Activated naive CD4-positive, alpha-beta T cell treated with anti-CD3 and anti-CD28 coated beads, Interleukin-2, amount 50 U/mL, for 24 hours (primary cell): Measurements from ENCODE around the gene XAB2.
A peak's percentile ranks its signal among the peaks of the same experiment; 100 is the strongest.

Source experiments
- H3K27ac Mint-ChIP-seq: one replicate; pipeline ENCODE4 v1.8.0; 2021; ENCODE audit warnings: mild to moderate bottlenecking, mixed read lengths
- H3K27me3 Mint-ChIP-seq: one replicate; pipeline ENCODE4 v1.8.0; 2021; ENCODE audit warnings: mixed read lengths
- H3K36me3 Mint-ChIP-seq: one replicate; pipeline ENCODE4 v1.8.0; 2021; ENCODE audit warnings: mixed read lengths
- H3K4me1 Mint-ChIP-seq: one replicate; pipeline ENCODE4 v1.8.0; 2021; ENCODE audit warnings: mixed read lengths
- H3K4me3 Mint-ChIP-seq: one replicate; pipeline ENCODE4 v1.8.0; 2021; ENCODE audit warnings: mild to moderate bottlenecking, mixed read lengths
- H3K9me3 Mint-ChIP-seq: one replicate; pipeline ENCODE4 v1.8.0; 2021; ENCODE audit warnings: mixed read lengths

The XAB2 gene

GRCh38 chr19:7641290-7642276 is 12.2 kb upstream of the XAB2 start:
- no peak overlapping the region for H3K27ac Mint-ChIP-seq
- no peak overlapping the region for H3K4me3 Mint-ChIP-seq
- no peaks in the 10 kb centered on the region for H3K27me3 Mint-ChIP-seq
- peaks cover 31% of the 10 kb centered on the region for H3K4me1 Mint-ChIP-seq
- H3K9me3 Mint-ChIP-seq: no peaks in the 10 kb centered on the region
- H3K36me3 Mint-ChIP-seq: peaks cover 2% of the 10 kb centered on the region

- Mint-ChIP-seq H3K27me3 (no peaks in the 10 kb centered on the region), H3K27ac (no peak overlapping the region), H3K9me3 (no peaks in the 10 kb centered on the region), H3K36me3 (peaks cover 1% of the 10 kb centered on the region), H3K4me3 (no peak overlapping the region), H3K4me1 (peaks cover 33% of the 10 kb centered on the region)
Measured at GRCh38 chr19:7640803-7641202, 11.5 kb upstream of the XAB2 start.

GRCh38 chr19:7639863-7640348 is 10.6 kb upstream of the XAB2 start:
- no peaks in the 10 kb centered on the region for H3K36me3 Mint-ChIP-seq
- H3K4me3 Mint-ChIP-seq: peak overlapping the region; percentile 0
- no peaks in the 10 kb centered on the region for H3K9me3 Mint-ChIP-seq
- no peak overlapping the region for H3K27ac Mint-ChIP-seq
- peaks cover 36% of the 10 kb centered on the region for H3K4me1 Mint-ChIP-seq
- H3K27me3 Mint-ChIP-seq: no peaks in the 10 kb centered on the region

GRCh38 chr19:7638802-7639465 is 9.6 kb upstream of the XAB2 start:
- H3K27me3 Mint-ChIP-seq: no peaks in the 10 kb centered on the region
- H3K9me3 Mint-ChIP-seq: no peaks in the 10 kb centered on the region
- no peak overlapping the region for H3K4me3 Mint-ChIP-seq
- H3K4me1 Mint-ChIP-seq: peaks cover 36% of the 10 kb centered on the region
- H3K27ac Mint-ChIP-seq: no peak overlapping the region
- no peaks in the 10 kb centered on the region for H3K36me3 Mint-ChIP-seq

DNA sequence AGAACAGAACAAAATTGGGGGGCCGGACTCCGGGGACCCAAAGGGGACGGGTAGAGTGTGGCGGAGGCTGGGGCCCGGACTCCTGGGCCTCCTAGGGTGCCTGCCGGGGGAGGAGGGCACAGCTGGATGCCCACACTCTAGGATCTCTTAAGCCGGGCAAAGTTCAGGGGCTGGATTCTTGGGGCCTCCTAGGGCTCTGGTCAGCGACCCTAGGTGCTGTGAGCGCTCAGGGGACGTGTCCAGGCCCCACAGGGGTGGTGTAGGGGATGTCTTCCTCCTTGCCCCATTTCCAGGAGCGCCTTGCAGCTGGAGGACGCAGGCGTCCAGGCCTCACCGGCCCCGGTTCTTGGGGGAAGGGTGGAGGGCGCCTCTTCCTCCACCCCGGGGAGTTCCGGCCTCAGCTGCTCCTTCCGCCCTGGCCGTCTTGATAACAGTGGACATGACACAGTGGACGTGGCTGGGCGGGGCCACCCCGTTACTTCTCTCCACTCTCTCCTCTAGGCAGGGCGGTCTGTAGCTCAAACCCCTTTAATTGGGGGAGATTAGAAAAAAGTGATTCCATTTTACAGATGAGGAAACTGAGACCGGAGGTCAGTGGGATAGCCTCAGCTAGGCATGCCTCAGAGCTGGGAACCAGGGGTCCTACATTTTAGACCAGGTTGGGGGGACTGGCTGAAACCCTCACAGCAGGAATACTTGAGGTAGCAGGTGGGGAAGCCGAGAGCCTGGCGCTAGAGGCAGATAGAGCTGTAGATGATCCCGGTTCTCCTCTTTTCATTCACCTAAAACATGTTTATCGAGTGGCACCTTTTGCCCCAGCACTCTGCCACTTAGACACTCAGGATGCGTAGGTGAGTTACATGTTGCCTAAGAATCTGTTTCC is 8.3 kb upstream of the XAB2 start:
- Mint-ChIP-seq H3K4me3 (peak overlapping the region; percentile 83), H3K4me1 (peaks cover 36% of the 10 kb centered on the region), H3K9me3 (no peaks in the 10 kb centered on the region), H3K36me3 (no peaks in the 10 kb centered on the region), H3K27ac (peak overlapping the region; percentile 51), H3K27me3 (no peaks in the 10 kb centered on the region)

- no peaks in the 10 kb centered on the region for H3K27me3 Mint-ChIP-seq
- H3K9me3 Mint-ChIP-seq: no peaks in the 10 kb centered on the region
- peak within 1 kb of the TSS; percentile 74 for H3K27ac Mint-ChIP-seq
- H3K4me3 Mint-ChIP-seq: peak within 1 kb of the TSS; percentile 83
- no peaks in the 10 kb centered on the region for H3K36me3 Mint-ChIP-seq
- H3K4me1 Mint-ChIP-seq: peaks cover 36% of the 10 kb centered on the region
Measured at GRCh38 chr19:7636691-7637373, 7.5 kb upstream of the XAB2 start, which contains the start of gene STXBP2. TSS of gene STXBP2 (plus strand) at chr19:7637110. CDS start at chr19:7637150, 40 bp downstream.

GRCh38 chr19:7636317-7636690 is 7.0 kb upstream of the XAB2 start:
- H3K4me3 Mint-ChIP-seq: peak overlapping the region; percentile 83
- H3K27me3 Mint-ChIP-seq: no peaks in the 10 kb centered on the region
- H3K27ac Mint-ChIP-seq: no peak overlapping the region
- H3K9me3 Mint-ChIP-seq: no peaks in the 10 kb centered on the region
- H3K36me3 Mint-ChIP-seq: no peaks in the 10 kb centered on the region
- peaks cover 36% of the 10 kb centered on the region for H3K4me1 Mint-ChIP-seq

DNA sequence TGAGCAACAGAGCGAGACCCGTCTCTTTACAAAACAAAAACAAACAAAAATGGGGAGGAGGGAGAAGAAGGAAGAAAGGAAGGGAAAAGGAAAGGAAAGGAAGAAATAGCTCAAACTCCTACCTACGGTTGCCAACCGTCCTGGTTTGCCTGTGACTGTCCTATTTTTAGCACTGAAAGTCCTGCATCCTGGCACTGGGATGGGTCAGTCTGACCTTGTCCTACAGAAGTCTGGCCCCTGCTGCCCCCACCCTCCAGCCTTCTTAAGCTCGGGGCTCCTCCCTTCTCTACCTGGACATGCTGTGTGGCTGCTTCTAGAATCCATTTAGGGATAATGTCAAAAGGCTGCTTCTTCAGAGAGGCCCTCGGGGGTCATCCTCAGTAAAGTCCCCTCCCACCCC is 6.3 kb upstream of the XAB2 start:
- peaks cover 40% of the 10 kb centered on the region for H3K4me1 Mint-ChIP-seq
- H3K27me3 Mint-ChIP-seq: no peaks in the 10 kb centered on the region
- H3K9me3 Mint-ChIP-seq: no peaks in the 10 kb centered on the region
- peak overlapping the region; percentile 79 for H3K4me3 Mint-ChIP-seq
- no peak overlapping the region for H3K27ac Mint-ChIP-seq
- H3K36me3 Mint-ChIP-seq: no peaks in the 10 kb centered on the region

DNA sequence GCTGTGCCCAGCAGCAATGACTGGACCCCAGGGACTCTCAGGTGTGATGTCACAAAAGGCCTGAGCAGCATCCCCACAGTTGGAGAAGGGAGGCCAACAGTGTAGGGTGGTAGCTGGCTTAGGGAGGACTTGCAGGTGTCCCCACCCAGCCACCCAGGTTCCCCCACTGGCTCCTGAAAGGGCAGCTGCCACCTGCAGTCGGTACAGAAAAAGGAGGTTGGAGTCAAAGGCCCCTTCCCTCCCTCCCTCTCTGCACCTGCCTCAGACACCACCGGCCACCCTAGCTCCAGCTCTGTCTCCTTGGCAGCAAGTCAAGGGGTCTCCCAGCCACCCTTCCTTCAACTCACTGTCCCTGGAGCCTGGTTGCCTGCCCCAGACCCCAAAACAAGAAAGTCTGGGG is 4.4 kb upstream of the XAB2 start, which contains the start of gene PCP2:
TSS of gene PCP2 (minus strand) at position 22 of the 400 bp plus-strand sequence. CDS start 262 bp downstream, outside the sequence.
- H3K27ac Mint-ChIP-seq: no peak within 1 kb of the TSS
- H3K4me3 Mint-ChIP-seq: no peak within 1 kb of the TSS
- H3K4me1 Mint-ChIP-seq: peaks cover 43% of the 10 kb centered on the region
- peaks cover 7% of the 10 kb centered on the region for H3K36me3 Mint-ChIP-seq
- no peaks in the 10 kb centered on the region for H3K27me3 Mint-ChIP-seq
- no peaks in the 10 kb centered on the region for H3K9me3 Mint-ChIP-seq

DNA sequence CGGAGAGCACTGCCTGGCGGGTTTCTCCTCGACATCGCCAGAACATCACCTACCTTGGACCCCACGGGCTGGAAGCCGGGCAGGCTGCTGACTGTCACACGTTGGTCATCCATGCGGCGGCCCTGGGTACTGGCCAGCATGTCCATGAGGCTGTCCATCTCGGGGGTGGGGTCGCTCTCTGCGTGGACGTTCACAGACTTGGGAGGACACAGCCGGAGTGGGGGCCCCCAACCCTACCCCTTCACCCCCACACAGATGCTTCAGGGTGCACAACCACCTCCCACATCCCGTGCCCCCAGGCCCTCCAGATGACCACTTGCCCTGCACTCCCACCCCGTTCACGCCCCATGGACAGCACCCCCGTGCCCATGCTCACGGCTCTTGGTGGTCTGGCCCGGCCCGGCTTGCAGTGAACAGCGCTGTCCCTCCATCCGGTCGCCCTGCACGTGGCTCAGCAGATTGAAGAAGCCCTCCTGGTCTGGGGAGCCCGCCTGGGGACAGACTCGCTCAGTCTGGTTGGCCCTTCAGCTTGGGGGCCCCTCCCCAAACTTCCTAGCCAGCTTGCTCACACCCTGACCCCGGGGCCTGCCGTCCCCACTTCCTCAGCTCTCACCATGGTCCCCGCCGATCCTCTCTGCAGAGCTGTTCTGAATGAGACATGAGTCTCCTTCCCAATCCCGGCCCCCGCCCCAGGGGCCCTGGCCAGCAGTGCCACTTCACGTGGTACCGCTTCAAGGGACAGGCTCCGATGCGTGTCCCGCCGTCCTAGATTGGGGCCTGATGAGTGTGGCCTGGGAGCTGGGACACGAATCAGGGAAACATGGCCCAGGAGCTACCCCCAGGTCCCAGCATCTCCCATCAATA is 3.2 kb upstream of the XAB2 start:
- Mint-ChIP-seq H3K27me3 (no peaks in the 10 kb centered on the region), H3K9me3 (no peaks in the 10 kb centered on the region), H3K27ac (no peak overlapping the region), H3K4me1 (peaks cover 43% of the 10 kb centered on the region), H3K36me3 (peaks cover 7% of the 10 kb centered on the region), H3K4me3 (no peak overlapping the region)

DNA sequence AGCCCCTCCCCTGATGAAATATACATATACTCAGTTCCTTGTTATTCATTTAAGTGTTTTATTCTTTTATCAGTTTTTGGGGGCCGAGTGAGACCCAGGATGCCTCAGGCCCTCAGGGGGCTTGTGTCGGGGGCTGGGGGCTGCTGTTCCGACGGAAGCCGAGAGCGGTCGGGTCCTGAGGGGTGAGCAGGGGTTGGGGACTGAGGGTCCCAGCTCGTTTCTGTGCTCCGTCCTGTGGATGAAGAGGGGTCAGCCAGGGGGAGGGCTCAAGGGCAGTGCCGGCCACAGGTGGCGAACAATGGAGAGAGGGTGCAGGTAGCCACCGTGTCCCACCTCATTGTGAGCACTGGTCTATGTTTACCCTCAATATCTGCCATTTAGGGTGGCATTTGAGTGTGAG is 2.2 kb upstream of the XAB2 start:
- Mint-ChIP-seq H3K4me3 (peak overlapping the region; percentile 30), H3K4me1 (peaks cover 46% of the 10 kb centered on the region), H3K9me3 (no peaks in the 10 kb centered on the region), H3K27ac (no peak overlapping the region), H3K27me3 (no peaks in the 10 kb centered on the region), H3K36me3 (peaks cover 9% of the 10 kb centered on the region)

DNA sequence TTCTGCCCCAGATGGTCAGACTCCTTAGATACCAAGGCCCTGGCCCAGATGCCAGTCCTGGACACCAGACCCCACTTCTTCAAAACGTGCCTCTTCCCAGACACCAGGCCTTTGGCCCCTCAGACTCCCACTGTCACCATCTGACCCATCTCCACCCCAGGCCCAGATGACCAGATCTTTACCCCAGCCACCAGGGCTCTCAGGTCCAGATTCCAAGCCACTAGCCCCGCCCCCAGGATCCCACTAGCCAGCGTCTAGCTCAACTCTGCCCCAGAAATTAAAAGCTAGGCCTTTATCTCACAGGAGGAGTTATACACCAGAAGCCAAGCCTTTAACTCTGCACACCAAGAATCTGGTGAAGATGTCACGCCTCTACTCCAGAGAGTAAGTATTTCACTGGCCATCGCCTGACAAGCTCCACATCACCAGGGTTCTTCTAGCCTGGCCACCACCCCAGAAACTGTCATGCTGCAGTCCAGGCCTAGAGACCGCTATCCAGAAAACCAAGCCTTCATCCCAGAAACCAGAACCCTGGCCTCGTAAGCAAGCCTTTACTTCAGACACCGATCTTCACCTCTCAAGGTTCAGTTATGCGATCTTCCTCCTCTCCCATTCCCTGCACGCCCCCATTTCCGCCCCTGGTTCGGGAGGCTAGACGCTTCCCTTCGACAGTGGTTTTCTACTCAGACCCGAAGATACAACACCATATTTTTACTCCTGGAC is 595 bp downstream of the XAB2 start:
- peak overlapping the region; percentile 99 for H3K27ac Mint-ChIP-seq
- peak overlapping the region; percentile 99 for H3K4me3 Mint-ChIP-seq
- no peaks in the 10 kb centered on the region for H3K27me3 Mint-ChIP-seq
- peaks cover 9% of the 10 kb centered on the region for H3K36me3 Mint-ChIP-seq
- H3K9me3 Mint-ChIP-seq: no peaks in the 10 kb centered on the region
- peaks cover 41% of the 10 kb centered on the region for H3K4me1 Mint-ChIP-seq

DNA sequence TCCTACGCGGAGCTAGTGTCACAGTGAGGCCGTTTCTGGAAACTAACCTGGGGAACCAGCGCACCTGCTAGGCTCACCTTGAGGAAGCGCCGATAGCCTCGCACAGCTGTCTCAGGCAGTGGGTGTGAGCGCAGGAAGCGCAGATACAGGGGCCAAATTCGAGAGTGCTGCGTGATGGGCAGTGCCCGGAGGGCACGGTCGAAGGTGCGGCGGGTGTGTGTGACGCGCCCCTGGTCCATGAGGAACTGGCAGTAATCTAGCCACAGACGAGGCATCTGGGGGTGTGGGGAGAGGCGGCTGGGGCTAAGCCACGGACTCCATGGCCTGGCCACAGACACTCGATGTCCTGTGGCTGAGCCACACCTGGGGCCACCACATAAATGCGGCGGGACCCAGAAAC is 2.2 kb downstream of the XAB2 start:
- H3K27ac Mint-ChIP-seq: no peak overlapping the region
- no peaks in the 10 kb centered on the region for H3K27me3 Mint-ChIP-seq
- peak overlapping the region; percentile 11 for H3K4me3 Mint-ChIP-seq
- H3K9me3 Mint-ChIP-seq: no peaks in the 10 kb centered on the region
- H3K36me3 Mint-ChIP-seq: peaks cover 14% of the 10 kb centered on the region
- H3K4me1 Mint-ChIP-seq: peaks cover 44% of the 10 kb centered on the region
